ENCODE results near the gene OCA2.

DNA sequence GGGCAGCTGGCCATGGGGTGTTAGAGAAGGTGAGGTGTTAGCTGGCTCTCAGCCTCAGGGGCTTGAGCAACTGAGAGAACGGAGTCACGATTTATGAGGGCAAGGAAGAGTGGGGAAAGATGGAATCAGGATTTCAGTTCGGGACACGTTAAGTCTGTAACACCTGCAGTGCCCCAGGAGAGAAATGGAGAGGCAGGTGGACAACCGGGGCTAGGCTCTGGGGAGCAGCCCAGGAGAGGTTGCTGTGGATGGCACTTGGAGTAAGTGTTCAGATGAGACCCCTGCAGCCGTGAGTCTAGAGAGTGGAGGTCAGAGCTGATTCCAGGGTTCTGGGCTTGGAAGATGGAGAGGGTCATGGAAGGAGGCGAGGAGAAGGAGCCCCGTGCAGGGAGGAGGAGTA lies 237.9 kb downstream of the OCA2 start:
- TF ChIP-seq, protein P1, sequence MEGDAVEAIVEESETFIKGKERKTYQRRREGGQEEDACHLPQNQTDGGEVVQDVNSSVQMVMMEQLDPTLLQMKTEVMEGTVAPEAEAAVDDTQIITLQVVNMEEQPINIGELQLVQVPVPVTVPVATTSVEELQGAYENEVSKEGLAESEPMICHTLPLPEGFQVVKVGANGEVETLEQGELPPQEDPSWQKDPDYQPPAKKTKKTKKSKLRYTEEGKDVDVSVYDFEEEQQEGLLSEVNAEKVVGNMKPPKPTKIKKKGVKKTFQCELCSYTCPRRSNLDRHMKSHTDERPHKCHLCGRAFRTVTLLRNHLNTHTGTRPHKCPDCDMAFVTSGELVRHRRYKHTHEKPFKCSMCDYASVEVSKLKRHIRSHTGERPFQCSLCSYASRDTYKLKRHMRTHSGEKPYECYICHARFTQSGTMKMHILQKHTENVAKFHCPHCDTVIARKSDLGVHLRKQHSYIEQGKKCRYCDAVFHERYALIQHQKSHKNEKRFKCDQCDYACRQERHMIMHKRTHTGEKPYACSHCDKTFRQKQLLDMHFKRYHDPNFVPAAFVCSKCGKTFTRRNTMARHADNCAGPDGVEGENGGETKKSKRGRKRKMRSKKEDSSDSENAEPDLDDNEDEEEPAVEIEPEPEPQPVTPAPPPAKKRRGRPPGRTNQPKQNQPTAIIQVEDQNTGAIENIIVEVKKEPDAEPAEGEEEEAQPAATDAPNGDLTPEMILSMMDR (IDR thresholded peaks at IDR 0.05 in 8 of 11, conservative IDR thresholded peaks at IDR 0.05 in 3 of 11) = no peak
- TF ChIP-seq POLR2AphosphoS5 (IDR thresholded peaks at IDR 0.05) (no peak), POLR2A (IDR thresholded peaks at IDR 0.05) (no peak)
